HG03521 (cell line): ENCODE data around the gene CRLF1.

Source experiments
- ATAC-seq: cut with Tn5 transposase; IDR thresholded peaks from one replicate; pipeline ENCODE4 v1.9.1; 2021; ENCODE audit warnings: mild to moderate bottlenecking, moderate library complexity; ENCODE audit not compliant: unreplicated experiment

CRLF1 gene

GRCh38 chr19:18562086-18562485 lies 44.5 kb downstream of the CRLF1 start:
- ATAC-seq: no peak

- ATAC-seq: no peak
These were observed 46.9 kb downstream of the CRLF1 start for GRCh38 chr19:18559685-18560084.

GRCh38 chr19:18558604-18559003 lies 48.0 kb downstream of the CRLF1 start:
- ATAC-seq: no peak

- ATAC-seq: no peak
These were observed 48.4 kb downstream of the CRLF1 start for GRCh38 chr19:18558202-18558555.

GRCh38 chr19:18557411-18558201 lies 49.0 kb downstream of the CRLF1 start, which contains the start of gene KXD1:
KXD1 (plus strand) TSS chr19:18557870; CDS start chr19:18562057, 4,187 bp downstream.
- peak; percentile 90 for ATAC-seq

- ATAC-seq: no peak
These were observed 55.0 kb downstream of the CRLF1 start for GRCh38 chr19:18551631-18552030.

GRCh38 chr19:18543814-18544475 lies 62.7 kb downstream of the CRLF1 start:
- ATAC-seq: peak; percentile 42
